ENCODE measurements around the gene IL12RB1.

IL12RB1 gene

DNA sequence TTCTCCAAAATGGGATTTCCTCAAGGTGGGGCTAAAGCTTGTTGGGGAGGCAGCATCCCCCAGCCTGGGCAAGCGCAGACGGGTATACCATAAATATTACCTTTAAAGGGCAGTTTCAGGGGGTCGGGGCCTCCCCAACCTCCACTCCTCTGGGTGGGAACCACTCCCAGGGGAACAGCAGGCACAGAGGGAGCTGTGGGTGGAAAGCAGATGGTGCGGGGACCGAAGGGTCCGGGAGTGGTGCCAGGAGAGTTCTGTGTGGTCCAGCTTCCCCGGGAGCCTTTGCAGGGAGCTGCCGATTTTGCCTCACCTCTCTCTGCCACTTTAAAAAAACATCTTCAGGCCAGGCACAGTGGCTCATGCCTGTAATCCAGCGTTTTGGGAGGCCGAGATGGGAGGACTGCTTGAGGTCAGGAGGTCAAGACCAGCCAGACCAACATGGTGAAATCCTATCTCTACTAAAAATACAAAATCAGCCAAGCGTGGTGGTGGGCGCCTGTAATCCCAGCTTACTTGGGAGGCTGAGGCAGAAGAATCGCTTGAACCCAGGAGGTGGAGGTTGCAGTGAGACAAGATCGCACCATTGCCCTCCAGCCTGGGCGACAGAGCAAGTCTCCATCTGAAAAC, 16.3 kb upstream of the IL12RB1 start:
- DNase-seq (ENCODE audit: insufficient read length, low spot score) = no peak
- no peak for TF ChIP-seq SPI1 (IDR thresholded peaks at IDR 0.05; ENCODE audit: low read depth, low read length)
- TF ChIP-seq POU2F2 (IDR thresholded peaks at IDR 0.05; ENCODE audit: low read depth, low read length) = no peak
- no peak for TF ChIP-seq TAF1 (IDR thresholded peaks at IDR 0.05; ENCODE audit: low read depth, low read length)
- no peak for FAIRE-seq

GRCh38 chr19:18101268-18101667, 14.5 kb upstream of the IL12RB1 start:
- FAIRE-seq (no peak), DNase-seq (ENCODE audit: insufficient read length, low spot score) (no peak)
- TF ChIP-seq POU2F2 (IDR thresholded peaks at IDR 0.05; ENCODE audit: low read depth, low read length) (no peak), PAX5 (IDR thresholded peaks at IDR 0.05; ENCODE audit: insufficient read depth, low read length, severe bottlenecking) (no peak), POLR2AphosphoS5 (IDR thresholded peaks at IDR 0.05; ENCODE audit: low read depth, low read length) (no peak), POLR2A (IDR thresholded peaks at IDR 0.05; ENCODE audit: low read depth, low read length) (no peak), TAF1 (IDR thresholded peaks at IDR 0.05; ENCODE audit: low read depth, low read length) (no peak), SPI1 (IDR thresholded peaks at IDR 0.05; ENCODE audit: low read depth, low read length) (no peak)

DNA sequence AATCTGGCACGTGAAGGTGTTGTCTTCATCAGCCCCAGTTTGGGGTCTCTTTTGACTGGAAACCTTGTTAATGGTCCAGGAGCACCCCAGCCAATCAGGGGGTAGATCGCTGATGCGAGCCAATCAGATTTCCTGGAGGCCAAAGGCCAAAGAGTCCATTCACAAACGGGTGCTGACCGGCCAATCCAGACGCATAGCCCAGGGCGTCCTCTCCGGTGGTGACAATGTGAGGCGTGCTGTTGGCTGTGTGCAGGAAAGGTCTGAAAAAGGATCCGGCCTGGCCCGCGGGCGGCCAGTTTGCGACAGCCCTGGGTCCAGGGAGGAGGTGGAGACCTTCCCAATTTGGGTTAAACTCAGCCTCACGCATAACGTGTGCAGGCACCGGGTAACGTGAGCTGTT, 14.0 kb upstream of the IL12RB1 start:
- peak; percentile 56 for FAIRE-seq
- DNase-seq (ENCODE audit: insufficient read length, low spot score) = no peak
- no peak for TF ChIP-seq PAX5 (IDR thresholded peaks at IDR 0.05; ENCODE audit: insufficient read depth, low read length, severe bottlenecking)
- TF ChIP-seq POLR2A (IDR thresholded peaks at IDR 0.05; ENCODE audit: low read depth, low read length) = no peak
- TF ChIP-seq POU2F2 (IDR thresholded peaks at IDR 0.05; ENCODE audit: low read depth, low read length) = no peak
- no peak for TF ChIP-seq SPI1 (IDR thresholded peaks at IDR 0.05; ENCODE audit: low read depth, low read length)
- TF ChIP-seq POLR2AphosphoS5 (IDR thresholded peaks at IDR 0.05; ENCODE audit: low read depth, low read length) = no peak
- no peak for TF ChIP-seq TAF1 (IDR thresholded peaks at IDR 0.05; ENCODE audit: low read depth, low read length)

DNA sequence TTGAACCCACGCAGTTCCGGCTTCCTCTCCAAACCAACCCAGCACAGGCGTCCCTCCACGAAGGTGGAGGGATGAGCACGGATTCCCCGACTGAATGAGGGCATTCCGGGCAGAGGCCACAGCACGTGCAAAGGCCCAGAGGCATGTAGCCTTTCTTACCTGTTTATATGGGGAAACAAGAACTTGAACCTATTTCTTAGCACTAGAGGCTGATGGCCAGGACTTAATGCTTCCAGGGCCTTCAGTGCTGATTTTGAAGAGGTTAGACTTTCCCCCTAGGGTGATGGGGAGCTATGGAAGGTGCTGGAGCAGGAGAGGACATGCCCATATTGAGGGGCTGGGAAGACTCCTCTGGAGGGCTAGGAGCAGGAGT, 12.9 kb upstream of the IL12RB1 start:
- FAIRE-seq (no peak), DNase-seq (ENCODE audit: insufficient read length, low spot score) (no peak)
- TF ChIP-seq POLR2AphosphoS5 (IDR thresholded peaks at IDR 0.05; ENCODE audit: low read depth, low read length) = no peak
- TF ChIP-seq SPI1 (IDR thresholded peaks at IDR 0.05; ENCODE audit: low read depth, low read length) = no peak
- no peak for TF ChIP-seq TAF1 (IDR thresholded peaks at IDR 0.05; ENCODE audit: low read depth, low read length)
- no peak for TF ChIP-seq POLR2A (IDR thresholded peaks at IDR 0.05; ENCODE audit: low read depth, low read length)
- no peak for TF ChIP-seq POU2F2 (IDR thresholded peaks at IDR 0.05; ENCODE audit: low read depth, low read length)
- TF ChIP-seq PAX5 (IDR thresholded peaks at IDR 0.05; ENCODE audit: insufficient read depth, low read length, severe bottlenecking) = no peak

GRCh38 chr19:18098891-18099622, 12.3 kb upstream of the IL12RB1 start:
- FAIRE-seq (peak; percentile 93), DNase-seq (ENCODE audit: insufficient read length, low spot score) (peak; percentile 75)
- peak; percentile 99 for TF ChIP-seq PAX5 (IDR thresholded peaks at IDR 0.05; ENCODE audit: insufficient read depth, low read length, severe bottlenecking)
- peak; percentile 57; the same call in 1 of the 2 replicates for TF ChIP-seq POLR2AphosphoS5 (IDR thresholded peaks at IDR 0.05; ENCODE audit: low read depth, low read length)
- peak; percentile 73 for TF ChIP-seq TAF1 (IDR thresholded peaks at IDR 0.05; ENCODE audit: low read depth, low read length)
- peak; percentile 90 for TF ChIP-seq SPI1 (IDR thresholded peaks at IDR 0.05; ENCODE audit: low read depth, low read length)
- TF ChIP-seq POLR2A (IDR thresholded peaks at IDR 0.05; ENCODE audit: low read depth, low read length) = no peak; the same call in 1 of the 2 replicates
- peak; percentile 25; the same call in 1 of the 2 replicates for TF ChIP-seq POU2F2 (IDR thresholded peaks at IDR 0.05; ENCODE audit: low read depth, low read length)

GRCh38 chr19:18097993-18098890, 11.5 kb upstream of the IL12RB1 start:
- peak; percentile 48 for FAIRE-seq
- peak; percentile 81; the same call in 1 of the 2 replicates for TF ChIP-seq POLR2A (IDR thresholded peaks at IDR 0.05; ENCODE audit: low read depth, low read length)
- TF ChIP-seq PAX5 (IDR thresholded peaks at IDR 0.05; ENCODE audit: insufficient read depth, low read length, severe bottlenecking) = no peak

DNA sequence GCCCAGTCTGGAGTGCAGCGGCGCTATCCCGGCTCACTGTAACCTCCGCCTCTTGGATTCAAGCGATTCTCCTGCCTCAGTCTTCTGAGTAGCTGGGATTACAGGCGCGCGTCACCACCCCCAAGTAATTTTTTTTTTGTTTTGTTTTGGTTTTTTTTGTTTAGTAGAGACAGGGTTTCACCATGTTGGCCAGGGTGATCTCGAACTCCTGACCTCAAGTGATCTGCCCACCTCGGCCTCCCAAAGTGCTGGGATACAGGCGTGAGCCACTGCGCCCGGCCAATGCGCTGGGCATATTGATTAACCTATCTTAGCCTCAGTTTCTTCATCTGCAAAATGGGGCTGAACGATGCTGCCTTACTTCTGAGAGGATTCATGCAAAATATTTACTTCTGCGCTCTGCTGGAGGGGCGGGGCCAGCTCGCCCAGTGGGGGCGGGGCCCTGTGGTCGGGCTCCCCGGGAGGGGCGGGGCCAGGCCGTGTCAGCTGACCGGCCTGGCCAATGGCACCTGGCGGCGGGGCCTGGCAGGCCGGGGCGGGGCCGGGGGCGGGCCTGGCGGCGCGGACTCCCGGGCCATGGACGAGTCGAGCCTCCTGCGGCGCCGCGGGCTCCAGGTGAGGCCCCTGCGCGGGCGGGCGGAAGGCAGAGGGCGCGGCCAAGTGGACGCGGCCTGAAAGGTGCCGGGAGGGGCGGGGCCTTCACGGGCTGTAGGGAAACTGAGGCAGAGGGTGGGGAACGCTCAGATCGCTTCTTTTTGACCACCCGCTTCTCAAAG, 10.7 kb upstream of the IL12RB1 start, which contains the start of gene MAST3:
MAST3 (plus strand) TSS at position 562 of the 776 bp plus-strand sequence; CDS start at position 577, 15 bp downstream.
- peak; percentile 95 for DNase-seq (ENCODE audit: insufficient read length, low spot score)

More at GRCh38 chr19:18097993-18098890, 11.5 kb upstream of the IL12RB1 start:
- DNase-seq (ENCODE audit: insufficient read length, low spot score) = no peak

DNA sequence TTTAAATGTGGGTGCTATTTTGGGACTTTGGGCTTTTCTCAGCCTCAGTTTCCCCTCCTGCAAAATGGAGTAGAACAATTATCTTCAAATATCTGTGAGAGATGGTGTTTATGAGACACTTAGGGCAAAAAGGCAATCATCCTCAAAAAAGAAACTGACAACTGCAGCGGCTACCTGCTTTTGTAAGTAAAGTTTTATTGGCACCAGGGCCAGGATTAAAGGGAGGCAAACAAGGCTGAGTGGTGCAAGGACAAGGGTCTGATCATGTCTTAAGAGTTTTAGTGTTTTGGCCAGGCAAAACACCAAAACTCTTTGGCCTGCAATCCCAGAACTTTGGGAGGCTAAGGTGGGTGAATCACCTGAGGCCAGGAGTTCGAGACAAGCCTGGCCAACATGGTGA, 9.5 kb upstream of the IL12RB1 start:
- DNase-seq (ENCODE audit: insufficient read length, low spot score) = no peak
- FAIRE-seq = no peak
- TF ChIP-seq PAX5 (IDR thresholded peaks at IDR 0.05; ENCODE audit: insufficient read depth, low read length, severe bottlenecking) (no peak), TAF1 (IDR thresholded peaks at IDR 0.05; ENCODE audit: low read depth, low read length) (no peak), POLR2AphosphoS5 (IDR thresholded peaks at IDR 0.05; ENCODE audit: low read depth, low read length) (no peak), POLR2A (IDR thresholded peaks at IDR 0.05; ENCODE audit: low read depth, low read length) (no peak), POU2F2 (IDR thresholded peaks at IDR 0.05; ENCODE audit: low read depth, low read length) (no peak)

More for the DNA sequence above, 10.7 kb upstream of the IL12RB1 start, which contains the start of gene MAST3:
- FAIRE-seq = peak; percentile 92
- TF ChIP-seq POLR2AphosphoS5 (IDR thresholded peaks at IDR 0.05; ENCODE audit: low read depth, low read length) = no peak
- no peak for TF ChIP-seq POU2F2 (IDR thresholded peaks at IDR 0.05; ENCODE audit: low read depth, low read length)
- TF ChIP-seq SPI1 (IDR thresholded peaks at IDR 0.05; ENCODE audit: low read depth, low read length) = no peak
- TF ChIP-seq TAF1 (IDR thresholded peaks at IDR 0.05; ENCODE audit: low read depth, low read length) = no peak
- TF ChIP-seq POLR2A (IDR thresholded peaks at IDR 0.05; ENCODE audit: low read depth, low read length) = 0 out of 2 replicates have a peak, but pooled peaks have one; percentile 27
- no peak for TF ChIP-seq PAX5 (IDR thresholded peaks at IDR 0.05; ENCODE audit: insufficient read depth, low read length, severe bottlenecking)

Measured in GM12891 (cell line).